NOMO-1 treated with DMSO at 0.1 percent for 48 hours (cell line): ENCODE results near the gene EPS8L3.

ENCODE experiments used
- DNase-seq: peaks from one replicate; lab custom pipeline; 2025; ENCODE audit not compliant: unreplicated experiment; lab: John Stamatoyannopoulos, UW

The EPS8L3 gene

GRCh38 chr1:109793486-109794318 lies 30.0 kb upstream of the EPS8L3 start:
- DNase-seq, result peak; percentile 91

GRCh38 chr1:109793089-109793485 lies 29.4 kb upstream of the EPS8L3 start:
- DNase-seq, result no peak

- no peak for DNase-seq
These were observed 28.5 kb upstream of the EPS8L3 start for GRCh38 chr1:109792056-109792831.

- no peak for DNase-seq
These were observed 27.8 kb upstream of the EPS8L3 start for GRCh38 chr1:109791495-109792043.

- peak; percentile 97 for DNase-seq
These were observed 27.2 kb upstream of the EPS8L3 start for GRCh38 chr1:109790735-109791494.

- no peak for DNase-seq
These were observed 26.6 kb upstream of the EPS8L3 start for GRCh38 chr1:109790329-109790728.

- DNase-seq, result no peak
These were observed 25.9 kb upstream of the EPS8L3 start for GRCh38 chr1:109789551-109790180.

GRCh38 chr1:109788695-109789521 lies 25.2 kb upstream of the EPS8L3 start:
- DNase-seq, result peak; percentile 70

- no peak for DNase-seq
These were observed 24.3 kb upstream of the EPS8L3 start for GRCh38 chr1:109787845-109788601.

GRCh38 chr1:109787211-109787844 lies 23.6 kb upstream of the EPS8L3 start:
- no peak for DNase-seq

GRCh38 chr1:109786531-109787021 lies 22.9 kb upstream of the EPS8L3 start:
- DNase-seq, result no peak

GRCh38 chr1:109786112-109786480 lies 22.4 kb upstream of the EPS8L3 start:
- no peak for DNase-seq

GRCh38 chr1:109785446-109786111 lies 21.9 kb upstream of the EPS8L3 start:
- DNase-seq, result no peak

GRCh38 chr1:109784551-109785252 lies 21.0 kb upstream of the EPS8L3 start:
- DNase-seq, result no peak

- no peak for DNase-seq
These were observed 19.7 kb upstream of the EPS8L3 start for GRCh38 chr1:109783436-109783835.

GRCh38 chr1:109782927-109783326 lies 19.2 kb upstream of the EPS8L3 start:
- no peak for DNase-seq

GRCh38 chr1:109782514-109782913 lies 18.8 kb upstream of the EPS8L3 start:
- no peak for DNase-seq
